ENCODE data around the gene CMTM4.
"Not testable (repeated sequence)": the region's sequence is repeated elsewhere in the genome, so short reads cannot be mapped to it uniquely, and the experiment has no call there.

The CMTM4 gene

GRCh38 chr16:66611911-66612310 lies 84.6 kb downstream of the CMTM4 start:
- not testable (repeated sequence) for DNase-seq

- no peak for DNase-seq
Measured at GRCh38 chr16:66610111-66610820, 86.3 kb downstream of the CMTM4 start.

- no peak for DNase-seq
Measured at GRCh38 chr16:66609139-66609510, 87.4 kb downstream of the CMTM4 start.

- peak; percentile 68 to 78 (median 76) for DNase-seq
Measured at GRCh38 chr16:66608241-66609138, 88.1 kb downstream of the CMTM4 start.

GRCh38 chr16:66605979-66606751 lies 90.4 kb downstream of the CMTM4 start:
- no peak for DNase-seq

GRCh38 chr16:66605177-66605978 lies 91.2 kb downstream of the CMTM4 start:
- DNase-seq: no peak

- peak; percentile 46 to 72 (median 63) for DNase-seq
Measured at GRCh38 chr16:66604376-66605176, 92.0 kb downstream of the CMTM4 start, which contains the start of gene CMTM3. CMTM3 (plus strand) TSS chr16:66604704; CDS start chr16:66604806, 102 bp downstream.

GRCh38 chr16:66603537-66604375 lies 92.8 kb downstream of the CMTM4 start:
- peak; percentile 19 to 78 (median 51) for DNase-seq

- no peak for DNase-seq
Measured at GRCh38 chr16:66601471-66601870, 95.1 kb downstream of the CMTM4 start.

- no peak for DNase-seq
Measured at GRCh38 chr16:66600477-66600876, 96.1 kb downstream of the CMTM4 start.

GRCh38 chr16:66599726-66600125 lies 96.8 kb downstream of the CMTM4 start:
- no peak for DNase-seq

- no peak for DNase-seq
Measured at GRCh38 chr16:66598111-66598510, 98.4 kb downstream of the CMTM4 start.

GRCh38 chr16:66596986-66597848 lies 99.3 kb downstream of the CMTM4 start:
- no peak for DNase-seq

GRCh38 chr16:66596559-66596958 lies 100.0 kb downstream of the CMTM4 start:
- not testable (repeated sequence) for DNase-seq

GRCh38 chr16:66594739-66595138 lies 101.8 kb downstream of the CMTM4 start:
- DNase-seq: no peak

- no peak for DNase-seq
Measured at GRCh38 chr16:66592814-66593213, 103.7 kb downstream of the CMTM4 start.

- DNase-seq: no peak
Measured at GRCh38 chr16:66592241-66592640, 104.3 kb downstream of the CMTM4 start.

GRCh38 chr16:66591018-66591417 lies 105.5 kb downstream of the CMTM4 start:
- no peak for DNase-seq

GRCh38 chr16:66590322-66590721 lies 106.2 kb downstream of the CMTM4 start:
- no peak for DNase-seq

All from activated CD4-positive, CD25-positive, alpha-beta regulatory T cell (primary cell).